ENCODE measurements around the gene PYGL.

DNA sequence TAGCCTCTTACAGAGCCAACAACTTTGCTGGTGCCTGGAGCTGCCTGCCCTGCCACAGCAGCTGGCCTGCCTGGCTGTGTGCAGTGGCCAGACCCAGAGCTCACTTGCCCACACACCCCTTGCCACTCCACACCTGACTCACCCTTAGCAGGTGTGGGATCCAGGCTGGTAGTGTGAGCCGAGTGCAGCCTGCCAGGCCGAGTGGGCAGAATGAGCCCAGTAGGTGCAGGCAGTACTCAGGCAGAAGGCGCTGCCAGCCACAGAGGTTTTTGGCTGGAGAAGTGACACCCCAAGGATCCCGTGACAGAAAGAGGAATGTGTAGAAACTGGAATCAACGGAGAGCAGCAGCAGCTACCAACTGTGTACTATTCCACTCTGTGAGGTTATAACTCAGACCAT is 29.8 kb upstream of the PYGL start:
- TF ChIP-seq, protein P1, sequence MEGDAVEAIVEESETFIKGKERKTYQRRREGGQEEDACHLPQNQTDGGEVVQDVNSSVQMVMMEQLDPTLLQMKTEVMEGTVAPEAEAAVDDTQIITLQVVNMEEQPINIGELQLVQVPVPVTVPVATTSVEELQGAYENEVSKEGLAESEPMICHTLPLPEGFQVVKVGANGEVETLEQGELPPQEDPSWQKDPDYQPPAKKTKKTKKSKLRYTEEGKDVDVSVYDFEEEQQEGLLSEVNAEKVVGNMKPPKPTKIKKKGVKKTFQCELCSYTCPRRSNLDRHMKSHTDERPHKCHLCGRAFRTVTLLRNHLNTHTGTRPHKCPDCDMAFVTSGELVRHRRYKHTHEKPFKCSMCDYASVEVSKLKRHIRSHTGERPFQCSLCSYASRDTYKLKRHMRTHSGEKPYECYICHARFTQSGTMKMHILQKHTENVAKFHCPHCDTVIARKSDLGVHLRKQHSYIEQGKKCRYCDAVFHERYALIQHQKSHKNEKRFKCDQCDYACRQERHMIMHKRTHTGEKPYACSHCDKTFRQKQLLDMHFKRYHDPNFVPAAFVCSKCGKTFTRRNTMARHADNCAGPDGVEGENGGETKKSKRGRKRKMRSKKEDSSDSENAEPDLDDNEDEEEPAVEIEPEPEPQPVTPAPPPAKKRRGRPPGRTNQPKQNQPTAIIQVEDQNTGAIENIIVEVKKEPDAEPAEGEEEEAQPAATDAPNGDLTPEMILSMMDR (IDR thresholded peaks at IDR 0.05) = no peak
- TF ChIP-seq EZH2 (IDR thresholded peaks at IDR 0.05) (no peak), EZH2phosphoT487 (IDR thresholded peaks at IDR 0.05) (no peak)

All from neural progenitor cell (in vitro differentiated cells).